Measurements from ENCODE around the gene CDCP1. TPM values are rescaled to one million over a fixed set of nuclear protein-coding genes. Genes with fewer than 3 reads are reported as not detected.

CDCP1 gene
- total RNA-seq, 1 donor from 2014 or later, result 0.71 TPM

- no peak overlapping the region for H3K27ac Mint-ChIP-seq (ENCODE audit: unreplicated experiment)
- H3K36me3 Mint-ChIP-seq (ENCODE audit: unreplicated experiment), result no peaks in the 10 kb centered on the region
- no peak for DNase-seq
- H3K9me3 Mint-ChIP-seq (ENCODE audit: unreplicated experiment), result peaks cover 4% of the 10 kb centered on the region
- no peak overlapping the region for H3K4me3 Mint-ChIP-seq (ENCODE audit: unreplicated experiment)
- TF ChIP-seq, protein P1, sequence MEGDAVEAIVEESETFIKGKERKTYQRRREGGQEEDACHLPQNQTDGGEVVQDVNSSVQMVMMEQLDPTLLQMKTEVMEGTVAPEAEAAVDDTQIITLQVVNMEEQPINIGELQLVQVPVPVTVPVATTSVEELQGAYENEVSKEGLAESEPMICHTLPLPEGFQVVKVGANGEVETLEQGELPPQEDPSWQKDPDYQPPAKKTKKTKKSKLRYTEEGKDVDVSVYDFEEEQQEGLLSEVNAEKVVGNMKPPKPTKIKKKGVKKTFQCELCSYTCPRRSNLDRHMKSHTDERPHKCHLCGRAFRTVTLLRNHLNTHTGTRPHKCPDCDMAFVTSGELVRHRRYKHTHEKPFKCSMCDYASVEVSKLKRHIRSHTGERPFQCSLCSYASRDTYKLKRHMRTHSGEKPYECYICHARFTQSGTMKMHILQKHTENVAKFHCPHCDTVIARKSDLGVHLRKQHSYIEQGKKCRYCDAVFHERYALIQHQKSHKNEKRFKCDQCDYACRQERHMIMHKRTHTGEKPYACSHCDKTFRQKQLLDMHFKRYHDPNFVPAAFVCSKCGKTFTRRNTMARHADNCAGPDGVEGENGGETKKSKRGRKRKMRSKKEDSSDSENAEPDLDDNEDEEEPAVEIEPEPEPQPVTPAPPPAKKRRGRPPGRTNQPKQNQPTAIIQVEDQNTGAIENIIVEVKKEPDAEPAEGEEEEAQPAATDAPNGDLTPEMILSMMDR (IDR thresholded peaks at IDR 0.05; ENCODE audit: partially characterized antibody, unreplicated experiment), result no peak
- H3K4me1 Mint-ChIP-seq (ENCODE audit: low read depth, unreplicated experiment), result no peaks in the 10 kb centered on the region
- H3K27me3 Mint-ChIP-seq (ENCODE audit: unreplicated experiment), result no peaks in the 10 kb centered on the region
Measured at GRCh38 chr3:45087155-45087554, 59.0 kb downstream of the CDCP1 start.

- Mint-ChIP-seq H3K27ac (ENCODE audit: unreplicated experiment) (no peak overlapping the region), H3K27me3 (ENCODE audit: unreplicated experiment) (no peaks in the 10 kb centered on the region), H3K4me3 (ENCODE audit: unreplicated experiment) (no peak overlapping the region), H3K4me1 (ENCODE audit: low read depth, unreplicated experiment) (no peaks in the 10 kb centered on the region), H3K9me3 (ENCODE audit: unreplicated experiment) (peaks cover 4% of the 10 kb centered on the region), H3K36me3 (ENCODE audit: unreplicated experiment) (peaks cover 4% of the 10 kb centered on the region)
- TF ChIP-seq, protein P1 (IDR thresholded peaks at IDR 0.05; ENCODE audit: partially characterized antibody, unreplicated experiment), result no peak
- no peak for DNase-seq
Measured at GRCh38 chr3:45084820-45085816, 61.1 kb downstream of the CDCP1 start.

DNA sequence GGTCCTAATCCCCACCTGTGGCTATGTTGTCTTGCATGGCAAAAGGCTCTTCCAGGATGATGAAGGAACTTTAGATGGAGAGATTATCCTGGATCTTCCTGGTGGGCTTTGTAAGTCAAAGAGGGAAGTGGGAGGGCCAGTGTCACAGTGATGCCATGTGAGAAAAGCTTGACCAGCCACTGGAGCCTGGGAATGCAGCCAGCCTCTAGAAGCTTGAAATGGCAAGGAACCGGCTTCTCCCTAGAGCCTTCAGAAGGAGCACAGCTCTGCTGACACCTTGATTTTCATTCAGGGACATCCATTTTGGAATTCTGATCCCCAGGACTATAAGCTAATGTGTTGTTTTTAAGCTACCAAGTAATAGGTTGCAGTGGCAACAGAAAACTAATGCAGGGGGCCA lies 61.8 kb downstream of the CDCP1 start:
- TF ChIP-seq, protein P1 (IDR thresholded peaks at IDR 0.05; ENCODE audit: partially characterized antibody, unreplicated experiment), result no peak

DNA sequence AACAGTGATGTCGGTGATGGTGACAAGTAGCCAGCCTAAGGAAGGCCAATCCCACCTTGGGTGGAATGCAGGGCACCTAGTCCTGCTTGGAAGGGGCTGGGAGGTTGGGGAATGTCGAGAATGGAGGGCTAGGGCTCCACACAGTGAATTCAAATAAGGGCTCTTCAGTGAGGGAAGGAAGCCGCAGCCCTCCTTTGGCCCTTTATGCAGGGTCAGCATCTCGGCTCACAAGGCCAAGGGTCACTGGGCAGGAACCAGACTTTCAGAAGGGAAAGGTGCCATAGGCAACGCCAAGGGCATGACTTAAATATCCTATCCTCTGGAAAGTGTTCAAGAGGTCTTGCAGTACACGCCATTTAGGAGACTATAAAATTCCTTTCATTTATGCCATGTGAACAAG lies 63.2 kb downstream of the CDCP1 start:
- TF ChIP-seq, protein P1 (IDR thresholded peaks at IDR 0.05; ENCODE audit: partially characterized antibody, unreplicated experiment), result no peak
- no peak overlapping the region for H3K4me3 Mint-ChIP-seq (ENCODE audit: unreplicated experiment)
- no peaks in the 10 kb centered on the region for H3K4me1 Mint-ChIP-seq (ENCODE audit: low read depth, unreplicated experiment)
- peaks cover 5% of the 10 kb centered on the region for H3K36me3 Mint-ChIP-seq (ENCODE audit: unreplicated experiment)
- H3K27me3 Mint-ChIP-seq (ENCODE audit: unreplicated experiment), result no peaks in the 10 kb centered on the region
- no peak for DNase-seq
- H3K9me3 Mint-ChIP-seq (ENCODE audit: unreplicated experiment), result no peaks in the 10 kb centered on the region
- H3K27ac Mint-ChIP-seq (ENCODE audit: unreplicated experiment), result no peak overlapping the region

More for the DNA sequence above, 61.8 kb downstream of the CDCP1 start:
- H3K4me3 Mint-ChIP-seq (ENCODE audit: unreplicated experiment), result no peak overlapping the region
- no peaks in the 10 kb centered on the region for H3K4me1 Mint-ChIP-seq (ENCODE audit: low read depth, unreplicated experiment)
- DNase-seq, result no peak
- H3K27ac Mint-ChIP-seq (ENCODE audit: unreplicated experiment), result no peak overlapping the region
- no peaks in the 10 kb centered on the region for H3K27me3 Mint-ChIP-seq (ENCODE audit: unreplicated experiment)
- H3K36me3 Mint-ChIP-seq (ENCODE audit: unreplicated experiment), result peaks cover 5% of the 10 kb centered on the region
- no peaks in the 10 kb centered on the region for H3K9me3 Mint-ChIP-seq (ENCODE audit: unreplicated experiment)

GRCh38 chr3:45082142-45082538 lies 64.0 kb downstream of the CDCP1 start:
- DNase-seq, result no peak
- Mint-ChIP-seq H3K27me3 (ENCODE audit: unreplicated experiment) (no peaks in the 10 kb centered on the region), H3K9me3 (ENCODE audit: unreplicated experiment) (no peaks in the 10 kb centered on the region), H3K4me3 (ENCODE audit: unreplicated experiment) (no peak overlapping the region), H3K36me3 (ENCODE audit: unreplicated experiment) (peaks cover 5% of the 10 kb centered on the region), H3K27ac (ENCODE audit: unreplicated experiment) (no peak overlapping the region), H3K4me1 (ENCODE audit: low read depth, unreplicated experiment) (no peaks in the 10 kb centered on the region)
- TF ChIP-seq, protein P1 (IDR thresholded peaks at IDR 0.05; ENCODE audit: partially characterized antibody, unreplicated experiment), result no peak

All from glutamatergic neuron (in vitro differentiated cells).